ENCODE results near the gene PTPRA. TPM values are rescaled to one million over a fixed set of nuclear protein-coding genes. Genes with fewer than 3 reads are reported as not detected.
A peak's percentile ranks its signal among the peaks of the same experiment; 100 is the strongest.

The PTPRA gene
- total and polyA plus RNA-seq, 9 of the 15 experiments (the other 6 are each of a cell fraction or from before 2014, with no cell fraction given): 3.4 to 80.5 (median 28.0) TPM

DNA sequence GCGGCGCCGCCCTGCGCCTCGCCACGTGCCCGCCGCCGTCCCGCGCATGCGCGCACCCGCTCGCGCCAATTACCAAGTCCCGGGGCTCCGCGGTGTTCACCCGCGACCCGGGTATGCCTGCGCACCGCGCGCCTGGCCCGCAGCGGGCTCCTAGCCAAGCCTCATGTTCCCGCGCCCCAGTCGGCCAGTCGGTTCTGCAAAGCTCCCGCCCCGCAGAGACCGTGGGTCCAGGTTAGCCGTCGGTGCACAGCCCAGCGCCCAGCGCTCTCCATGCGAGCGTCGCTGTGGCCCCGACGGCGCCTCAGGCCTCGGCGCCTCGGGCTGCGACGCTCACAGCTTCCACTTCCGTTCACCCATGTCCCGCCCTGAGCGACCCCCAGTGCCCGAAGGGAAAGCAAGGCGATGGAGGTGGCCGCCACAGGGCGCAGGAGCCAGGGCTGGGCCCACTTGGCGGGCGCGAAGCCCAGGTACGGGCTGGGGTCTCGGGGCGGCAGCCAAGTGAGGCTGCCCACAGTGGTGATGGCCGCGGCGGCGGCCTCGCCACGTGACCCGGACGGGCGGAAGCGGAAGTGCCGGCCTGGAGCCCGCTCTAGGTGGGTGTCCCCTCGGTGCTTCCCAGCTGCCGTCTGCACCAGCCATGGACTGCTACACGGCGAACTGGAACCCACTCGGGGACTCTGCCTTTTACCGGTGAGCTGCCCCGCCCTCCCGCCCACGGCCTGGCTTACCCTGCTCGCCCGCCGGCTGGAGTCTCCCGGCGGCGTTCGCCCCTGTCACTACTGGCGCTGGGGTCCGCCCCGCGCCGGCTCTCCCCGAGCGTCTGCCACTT is 32.9 kb upstream of the PTPRA start, which contains the start of the genes PCED1A and VPS16 (continued):
- TF ChIP-seq, protein P1, sequence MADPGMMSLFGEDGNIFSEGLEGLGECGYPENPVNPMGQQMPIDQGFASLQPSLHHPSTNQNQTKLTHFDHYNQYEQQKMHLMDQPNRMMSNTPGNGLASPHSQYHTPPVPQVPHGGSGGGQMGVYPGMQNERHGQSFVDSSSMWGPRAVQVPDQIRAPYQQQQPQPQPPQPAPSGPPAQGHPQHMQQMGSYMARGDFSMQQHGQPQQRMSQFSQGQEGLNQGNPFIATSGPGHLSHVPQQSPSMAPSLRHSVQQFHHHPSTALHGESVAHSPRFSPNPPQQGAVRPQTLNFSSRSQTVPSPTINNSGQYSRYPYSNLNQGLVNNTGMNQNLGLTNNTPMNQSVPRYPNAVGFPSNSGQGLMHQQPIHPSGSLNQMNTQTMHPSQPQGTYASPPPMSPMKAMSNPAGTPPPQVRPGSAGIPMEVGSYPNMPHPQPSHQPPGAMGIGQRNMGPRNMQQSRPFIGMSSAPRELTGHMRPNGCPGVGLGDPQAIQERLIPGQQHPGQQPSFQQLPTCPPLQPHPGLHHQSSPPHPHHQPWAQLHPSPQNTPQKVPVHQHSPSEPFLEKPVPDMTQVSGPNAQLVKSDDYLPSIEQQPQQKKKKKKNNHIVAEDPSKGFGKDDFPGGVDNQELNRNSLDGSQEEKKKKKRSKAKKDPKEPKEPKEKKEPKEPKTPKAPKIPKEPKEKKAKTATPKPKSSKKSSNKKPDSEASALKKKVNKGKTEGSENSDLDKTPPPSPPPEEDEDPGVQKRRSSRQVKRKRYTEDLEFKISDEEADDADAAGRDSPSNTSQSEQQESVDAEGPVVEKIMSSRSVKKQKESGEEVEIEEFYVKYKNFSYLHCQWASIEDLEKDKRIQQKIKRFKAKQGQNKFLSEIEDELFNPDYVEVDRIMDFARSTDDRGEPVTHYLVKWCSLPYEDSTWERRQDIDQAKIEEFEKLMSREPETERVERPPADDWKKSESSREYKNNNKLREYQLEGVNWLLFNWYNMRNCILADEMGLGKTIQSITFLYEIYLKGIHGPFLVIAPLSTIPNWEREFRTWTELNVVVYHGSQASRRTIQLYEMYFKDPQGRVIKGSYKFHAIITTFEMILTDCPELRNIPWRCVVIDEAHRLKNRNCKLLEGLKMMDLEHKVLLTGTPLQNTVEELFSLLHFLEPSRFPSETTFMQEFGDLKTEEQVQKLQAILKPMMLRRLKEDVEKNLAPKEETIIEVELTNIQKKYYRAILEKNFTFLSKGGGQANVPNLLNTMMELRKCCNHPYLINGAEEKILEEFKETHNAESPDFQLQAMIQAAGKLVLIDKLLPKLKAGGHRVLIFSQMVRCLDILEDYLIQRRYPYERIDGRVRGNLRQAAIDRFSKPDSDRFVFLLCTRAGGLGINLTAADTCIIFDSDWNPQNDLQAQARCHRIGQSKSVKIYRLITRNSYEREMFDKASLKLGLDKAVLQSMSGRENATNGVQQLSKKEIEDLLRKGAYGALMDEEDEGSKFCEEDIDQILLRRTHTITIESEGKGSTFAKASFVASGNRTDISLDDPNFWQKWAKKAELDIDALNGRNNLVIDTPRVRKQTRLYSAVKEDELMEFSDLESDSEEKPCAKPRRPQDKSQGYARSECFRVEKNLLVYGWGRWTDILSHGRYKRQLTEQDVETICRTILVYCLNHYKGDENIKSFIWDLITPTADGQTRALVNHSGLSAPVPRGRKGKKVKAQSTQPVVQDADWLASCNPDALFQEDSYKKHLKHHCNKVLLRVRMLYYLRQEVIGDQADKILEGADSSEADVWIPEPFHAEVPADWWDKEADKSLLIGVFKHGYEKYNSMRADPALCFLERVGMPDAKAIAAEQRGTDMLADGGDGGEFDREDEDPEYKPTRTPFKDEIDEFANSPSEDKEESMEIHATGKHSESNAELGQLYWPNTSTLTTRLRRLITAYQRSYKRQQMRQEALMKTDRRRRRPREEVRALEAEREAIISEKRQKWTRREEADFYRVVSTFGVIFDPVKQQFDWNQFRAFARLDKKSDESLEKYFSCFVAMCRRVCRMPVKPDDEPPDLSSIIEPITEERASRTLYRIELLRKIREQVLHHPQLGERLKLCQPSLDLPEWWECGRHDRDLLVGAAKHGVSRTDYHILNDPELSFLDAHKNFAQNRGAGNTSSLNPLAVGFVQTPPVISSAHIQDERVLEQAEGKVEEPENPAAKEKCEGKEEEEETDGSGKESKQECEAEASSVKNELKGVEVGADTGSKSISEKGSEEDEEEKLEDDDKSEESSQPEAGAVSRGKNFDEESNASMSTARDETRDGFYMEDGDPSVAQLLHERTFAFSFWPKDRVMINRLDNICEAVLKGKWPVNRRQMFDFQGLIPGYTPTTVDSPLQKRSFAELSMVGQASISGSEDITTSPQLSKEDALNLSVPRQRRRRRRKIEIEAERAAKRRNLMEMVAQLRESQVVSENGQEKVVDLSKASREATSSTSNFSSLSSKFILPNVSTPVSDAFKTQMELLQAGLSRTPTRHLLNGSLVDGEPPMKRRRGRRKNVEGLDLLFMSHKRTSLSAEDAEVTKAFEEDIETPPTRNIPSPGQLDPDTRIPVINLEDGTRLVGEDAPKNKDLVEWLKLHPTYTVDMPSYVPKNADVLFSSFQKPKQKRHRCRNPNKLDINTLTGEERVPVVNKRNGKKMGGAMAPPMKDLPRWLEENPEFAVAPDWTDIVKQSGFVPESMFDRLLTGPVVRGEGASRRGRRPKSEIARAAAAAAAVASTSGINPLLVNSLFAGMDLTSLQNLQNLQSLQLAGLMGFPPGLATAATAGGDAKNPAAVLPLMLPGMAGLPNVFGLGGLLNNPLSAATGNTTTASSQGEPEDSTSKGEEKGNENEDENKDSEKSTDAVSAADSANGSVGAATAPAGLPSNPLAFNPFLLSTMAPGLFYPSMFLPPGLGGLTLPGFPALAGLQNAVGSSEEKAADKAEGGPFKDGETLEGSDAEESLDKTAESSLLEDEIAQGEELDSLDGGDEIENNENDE (IDR thresholded peaks at IDR 0.05; ENCODE audit: low read depth, low read length): no peak
- TF ChIP-seq ELF4 (CRISPR knock-in tag; IDR thresholded peaks at IDR 0.05) (no peak), CBFA2T2 (conservative IDR thresholded peaks at IDR 0.05) (peak; percentile 58), POLR2AphosphoS2 (IDR thresholded peaks at IDR 0.05; ENCODE audit: low read length) (no peak), MEF2D (tag; conservative IDR thresholded peaks at IDR 0.05; ENCODE audit: low read depth) (no peak), ZNF3 (CRISPR knock-in tag; IDR thresholded peaks at IDR 0.05) (no peak), ZNF124 (CRISPR knock-in tag; IDR thresholded peaks at IDR 0.05) (no peak), BHLHE40 (IDR thresholded peaks at IDR 0.05; ENCODE audit: low read length) (peak; percentile 78), NR3C1 (CRISPR knock-in tag; IDR thresholded peaks at IDR 0.05) (0 out of 2 replicates have a peak, but pooled peaks have one; percentile 58), FOSL1 (tag; conservative IDR thresholded peaks at IDR 0.05) (no peak), ZBTB1 (CRISPR knock-in tag; IDR thresholded peaks at IDR 0.05; ENCODE audit: borderline replicate concordance, low read depth) (peak; percentile 39; the same call in 1 of the 2 replicates)
- TF ChIP-seq, protein P2, sequence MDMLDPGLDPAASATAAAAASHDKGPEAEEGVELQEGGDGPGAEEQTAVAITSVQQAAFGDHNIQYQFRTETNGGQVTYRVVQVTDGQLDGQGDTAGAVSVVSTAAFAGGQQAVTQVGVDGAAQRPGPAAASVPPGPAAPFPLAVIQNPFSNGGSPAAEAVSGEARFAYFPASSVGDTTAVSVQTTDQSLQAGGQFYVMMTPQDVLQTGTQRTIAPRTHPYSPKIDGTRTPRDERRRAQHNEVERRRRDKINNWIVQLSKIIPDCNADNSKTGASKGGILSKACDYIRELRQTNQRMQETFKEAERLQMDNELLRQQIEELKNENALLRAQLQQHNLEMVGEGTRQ (CRISPR knock-in tag; IDR thresholded peaks at IDR 0.05): peak; percentile 98
- TF ChIP-seq, protein P3, sequence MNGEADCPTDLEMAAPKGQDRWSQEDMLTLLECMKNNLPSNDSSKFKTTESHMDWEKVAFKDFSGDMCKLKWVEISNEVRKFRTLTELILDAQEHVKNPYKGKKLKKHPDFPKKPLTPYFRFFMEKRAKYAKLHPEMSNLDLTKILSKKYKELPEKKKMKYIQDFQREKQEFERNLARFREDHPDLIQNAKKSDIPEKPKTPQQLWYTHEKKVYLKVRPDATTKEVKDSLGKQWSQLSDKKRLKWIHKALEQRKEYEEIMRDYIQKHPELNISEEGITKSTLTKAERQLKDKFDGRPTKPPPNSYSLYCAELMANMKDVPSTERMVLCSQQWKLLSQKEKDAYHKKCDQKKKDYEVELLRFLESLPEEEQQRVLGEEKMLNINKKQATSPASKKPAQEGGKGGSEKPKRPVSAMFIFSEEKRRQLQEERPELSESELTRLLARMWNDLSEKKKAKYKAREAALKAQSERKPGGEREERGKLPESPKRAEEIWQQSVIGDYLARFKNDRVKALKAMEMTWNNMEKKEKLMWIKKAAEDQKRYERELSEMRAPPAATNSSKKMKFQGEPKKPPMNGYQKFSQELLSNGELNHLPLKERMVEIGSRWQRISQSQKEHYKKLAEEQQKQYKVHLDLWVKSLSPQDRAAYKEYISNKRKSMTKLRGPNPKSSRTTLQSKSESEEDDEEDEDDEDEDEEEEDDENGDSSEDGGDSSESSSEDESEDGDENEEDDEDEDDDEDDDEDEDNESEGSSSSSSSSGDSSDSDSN (IDR thresholded peaks at IDR 0.05; ENCODE audit: borderline replicate concordance in 1 of 2, low read depth in 2 of 2, low read length in 2 of 2): 0 out of 4 replicates have a peak, but pooled peaks of 1 of the 2 experiments have one; percentile 42

All from K562 (cell line).